HUES6 (cell line): ENCODE results near the gene TMEM123.
A peak's percentile ranks its signal among the peaks of the same experiment; 100 is the strongest.

Experiments used
- H3K27ac ChIP-seq: 2 replicates; pipeline ENCODE4 v1.7.0; 2013; ENCODE audit warnings: low read depth, mild to moderate bottlenecking, low read length, inconsistent platforms
- H3K27me3 ChIP-seq: 2 replicates; pipeline ENCODE4 v1.6.1; 2013; ENCODE audit warnings: low read length; ENCODE audit not compliant: control insufficient read depth, insufficient read depth
- H3K36me3 ChIP-seq: 2 replicates; pipeline ENCODE4 v1.6.1; 2013; ENCODE audit warnings: low read length; ENCODE audit not compliant: control insufficient read depth, insufficient read depth
- H3K4me1 ChIP-seq: 2 replicates; pipeline ENCODE4 v1.6.1; 2013; ENCODE audit warnings: low read length; ENCODE audit not compliant: control insufficient read depth, insufficient read depth
- H3K4me3 ChIP-seq: 2 replicates; pipeline ENCODE4 v1.5.1; 2013; ENCODE audit warnings: low read depth, low read length
- H3K9ac ChIP-seq: one replicate; pipeline ENCODE4 v1.6.1; 2013; ENCODE audit warnings: mild to moderate bottlenecking, low read length
- H3K9me3 ChIP-seq: 2 replicates; pipeline ENCODE4 v1.6.1; 2013; ENCODE audit warnings: low read depth, low read length; ENCODE audit not compliant: control insufficient read depth, insufficient read depth

The TMEM123 gene

GRCh38 chr11:102359372-102359771 lies 93.2 kb downstream of the TMEM123 start:
- Histone ChIP-seq H3K9ac (no peak overlapping the region), H3K36me3 (peaks cover 48% of the 10 kb centered on the region), H3K4me3 (no peak overlapping the region), H3K9me3 (no peaks in the 10 kb centered on the region), H3K27ac (no peak overlapping the region), H3K4me1 (no peaks in the 10 kb centered on the region), H3K27me3 (no peaks in the 10 kb centered on the region)

GRCh38 chr11:102357116-102357515 lies 95.4 kb downstream of the TMEM123 start:
- Histone ChIP-seq H3K36me3 (peaks cover 41% of the 10 kb centered on the region), H3K27ac (no peak overlapping the region), H3K4me1 (no peaks in the 10 kb centered on the region), H3K4me3 (no peak overlapping the region), H3K27me3 (no peaks in the 10 kb centered on the region), H3K9ac (no peak overlapping the region), H3K9me3 (no peaks in the 10 kb centered on the region)

- Histone ChIP-seq H3K27me3 (no peaks in the 10 kb centered on the region), H3K36me3 (peaks cover 19% of the 10 kb centered on the region), H3K9ac (peak overlapping the region; percentile 87), H3K4me3 (peak overlapping the region; percentile 95), H3K27ac (peak overlapping the region; percentile 90), H3K4me1 (peaks cover 4% of the 10 kb centered on the region), H3K9me3 (no peaks in the 10 kb centered on the region)
Observed at GRCh38 chr11:102347462-102348370, 104.8 kb downstream of the TMEM123 start.

GRCh38 chr11:102346748-102347461 lies 105.7 kb downstream of the TMEM123 start, which contains the start of gene BIRC2:
TSS of gene BIRC2 (plus strand) at chr11:102347214. CDS start at chr11:102349855, 2,641 bp downstream.
- H3K9me3 ChIP-seq, result no peaks in the 10 kb centered on the region
- peak within 1 kb of the TSS; percentile 95 for H3K4me3 ChIP-seq
- H3K4me1 ChIP-seq, result peaks cover 4% of the 10 kb centered on the region
- peak within 1 kb of the TSS; percentile 88 for H3K9ac ChIP-seq
- H3K36me3 ChIP-seq, result peaks cover 19% of the 10 kb centered on the region
- peak within 1 kb of the TSS; percentile 90 for H3K27ac ChIP-seq
- H3K27me3 ChIP-seq, result no peaks in the 10 kb centered on the region

- H3K4me3 ChIP-seq, result peak overlapping the region; percentile 95
- H3K9me3 ChIP-seq, result no peaks in the 10 kb centered on the region
- peak overlapping the region; percentile 59; the same call in 1 of the 2 replicates for H3K27ac ChIP-seq
- H3K9ac ChIP-seq, result peak overlapping the region; percentile 88
- no peaks in the 10 kb centered on the region for H3K27me3 ChIP-seq
- peaks cover 19% of the 10 kb centered on the region for H3K36me3 ChIP-seq
- peaks cover 4% of the 10 kb centered on the region for H3K4me1 ChIP-seq
Observed at GRCh38 chr11:102346456-102346747, 106.2 kb downstream of the TMEM123 start.
